H1 (cell line): ENCODE data around the gene NUBP2. TPM values are rescaled to one million over a fixed set of nuclear protein-coding genes. Genes with fewer than 3 reads are reported as not detected.

Experiments used
- polyA plus RNA-seq, 7 experiments: library from polyadenylated mRNA; depleted of rRNA in 3 of 7; stranded (reverse) in 5 of 7; unstranded in 2 of 7; fragments of >200 nt in 5 of 7; fragments of 200-250 nt in 2 of 7; gene quantifications; 1 replicate in 5 of 7; 2 replicates in 1 of 7; 4 replicates in 1 of 7; pipeline versions ENCODE4 v1.2.1 to v1.2.3, GENCODE V29; 2011 to 2013; ENCODE audit warnings: missing spikeins in 2 of 7, mixed read lengths in 2 of 7
- total RNA-seq: library from RNA; stranded (reverse); fragmentation: NEBNext Ultra II Directional; extraction: Animal tissue kit (Norgen Biotek cat#: 25700); gene quantifications from 2 replicates; pipeline ENCODE4 v1.2.1, GENCODE V29; 2021
- TF ChIP-seq, protein P1 (sequence below): IDR thresholded peaks from 2 replicates; pipeline ENCODE4 v1.6.1; 2012; ENCODE audit warnings: low read length, inconsistent platforms
- TF ChIP-seq, protein P2 (sequence below), 3 experiments: IDR thresholded peaks; 1 replicate in 2 of 3; 2 replicates in 1 of 3; pipeline versions ENCODE4 v1.5.1 to v1.6.1; 2011; ENCODE audit warnings: low read length in 3 of 3, mild to moderate bottlenecking in 3 of 3, inconsistent platforms in 2 of 3, low read depth in 1 of 3, moderate library complexity in 1 of 3; ENCODE audit not compliant: insufficient read depth in 1 of 3; ENCODE audit errors: control extremely low read depth in 1 of 3

NUBP2 gene
- total and polyA plus RNA-seq, 2 of the 8 experiments (the other 6 are each of a cell fraction or from before 2014, with no cell fraction given), result 70.3 to 96.9 TPM

DNA sequence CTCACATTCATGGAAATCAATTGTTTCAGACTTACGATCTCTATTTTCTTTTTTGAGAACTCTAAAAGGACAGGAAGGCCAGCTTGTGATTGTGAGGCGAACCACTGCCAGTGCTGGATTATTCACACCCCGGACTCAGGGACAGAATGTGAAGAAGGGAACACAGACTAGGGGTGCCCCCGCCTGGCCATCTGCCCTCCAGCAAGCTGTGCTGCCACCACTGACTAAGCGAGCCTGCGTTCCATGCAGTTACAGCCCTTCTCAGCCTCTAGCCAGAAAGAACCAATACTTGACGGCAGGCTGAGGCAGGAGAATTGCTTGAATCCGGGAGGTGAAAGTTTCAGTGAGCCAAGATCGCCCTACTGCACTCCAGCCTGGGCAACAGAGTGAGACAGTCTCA lies 41.1 kb downstream of the NUBP2 start (continued):
- TF ChIP-seq, protein P1, sequence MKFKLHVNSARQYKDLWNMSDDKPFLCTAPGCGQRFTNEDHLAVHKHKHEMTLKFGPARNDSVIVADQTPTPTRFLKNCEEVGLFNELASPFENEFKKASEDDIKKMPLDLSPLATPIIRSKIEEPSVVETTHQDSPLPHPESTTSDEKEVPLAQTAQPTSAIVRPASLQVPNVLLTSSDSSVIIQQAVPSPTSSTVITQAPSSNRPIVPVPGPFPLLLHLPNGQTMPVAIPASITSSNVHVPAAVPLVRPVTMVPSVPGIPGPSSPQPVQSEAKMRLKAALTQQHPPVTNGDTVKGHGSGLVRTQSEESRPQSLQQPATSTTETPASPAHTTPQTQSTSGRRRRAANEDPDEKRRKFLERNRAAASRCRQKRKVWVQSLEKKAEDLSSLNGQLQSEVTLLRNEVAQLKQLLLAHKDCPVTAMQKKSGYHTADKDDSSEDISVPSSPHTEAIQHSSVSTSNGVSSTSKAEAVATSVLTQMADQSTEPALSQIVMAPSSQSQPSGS, result no peak
- TF ChIP-seq, protein P2, sequence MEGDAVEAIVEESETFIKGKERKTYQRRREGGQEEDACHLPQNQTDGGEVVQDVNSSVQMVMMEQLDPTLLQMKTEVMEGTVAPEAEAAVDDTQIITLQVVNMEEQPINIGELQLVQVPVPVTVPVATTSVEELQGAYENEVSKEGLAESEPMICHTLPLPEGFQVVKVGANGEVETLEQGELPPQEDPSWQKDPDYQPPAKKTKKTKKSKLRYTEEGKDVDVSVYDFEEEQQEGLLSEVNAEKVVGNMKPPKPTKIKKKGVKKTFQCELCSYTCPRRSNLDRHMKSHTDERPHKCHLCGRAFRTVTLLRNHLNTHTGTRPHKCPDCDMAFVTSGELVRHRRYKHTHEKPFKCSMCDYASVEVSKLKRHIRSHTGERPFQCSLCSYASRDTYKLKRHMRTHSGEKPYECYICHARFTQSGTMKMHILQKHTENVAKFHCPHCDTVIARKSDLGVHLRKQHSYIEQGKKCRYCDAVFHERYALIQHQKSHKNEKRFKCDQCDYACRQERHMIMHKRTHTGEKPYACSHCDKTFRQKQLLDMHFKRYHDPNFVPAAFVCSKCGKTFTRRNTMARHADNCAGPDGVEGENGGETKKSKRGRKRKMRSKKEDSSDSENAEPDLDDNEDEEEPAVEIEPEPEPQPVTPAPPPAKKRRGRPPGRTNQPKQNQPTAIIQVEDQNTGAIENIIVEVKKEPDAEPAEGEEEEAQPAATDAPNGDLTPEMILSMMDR (IDR thresholded peaks at IDR 0.05; ENCODE audit: control extremely low read depth in 1 of 3, insufficient read depth in 1 of 3, low read depth in 1 of 3, low read length in 3 of 3), result peak; percentile 63 to 74 (median 66)
- TF ChIP-seq, all 59 proteins: peak for 3
